Prostate gland (tissue), 2 donors: Measurements from ENCODE around the gene RABGAP1L.

Source experiments
- CTCF ChIP-seq, 4 experiments: fragments of 200-600 bp in 2 of 4; fragments of 450-650 bp in 2 of 4; sonication (generic) in 2 of 4; IDR thresholded peaks; 1 replicate in 3 of 4; 2 replicates in 1 of 4; pipeline ENCODE4 v1.5.1; 2016 to 2019; ENCODE audit warnings: antibody characterized with exemption in 4 of 4, mild to moderate bottlenecking in 2 of 4, moderate library complexity in 2 of 4
- POLR2A ChIP-seq: fragments of 450-650 bp; IDR thresholded peaks from one replicate; pipeline ENCODE4 v1.6.1; 2016; ENCODE audit warnings: antibody characterized with exemption, mild to moderate bottlenecking

DNA sequence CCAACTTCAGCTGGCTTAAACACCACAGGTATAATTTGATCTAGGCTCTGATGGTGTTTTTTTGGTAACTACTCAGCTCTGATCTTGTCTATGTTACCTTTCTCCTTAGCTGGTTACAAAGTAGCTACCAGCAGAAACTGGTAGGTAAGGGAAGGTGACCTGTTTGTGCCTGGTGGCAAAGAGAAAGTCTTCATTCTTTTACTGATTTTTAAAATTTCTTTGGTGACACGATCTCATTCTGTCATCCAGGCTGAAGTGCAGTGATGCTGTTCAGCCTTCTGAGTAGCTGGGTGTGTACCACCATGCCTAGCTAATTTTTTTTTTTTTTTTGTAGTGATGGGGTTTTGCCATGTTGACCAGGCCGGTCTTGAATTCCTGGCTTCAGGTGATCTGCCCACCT is 62.4 kb downstream of the RABGAP1L start:
- TF ChIP-seq CTCF (IDR thresholded peaks at IDR 0.05) (no peak), POLR2A (no peak)
